SU-DHL-6 (cell line): Measurements from ENCODE around the gene AHSG.

Experiments
- H2AFZ ChIP-seq: fragments of 200-600 bp; sonication (generic); 2 replicates; pipeline ENCODE4 v1.6.1; 2014; ENCODE audit warnings: low read depth, mild to moderate bottlenecking, moderate library complexity, mixed read lengths, antibody characterized with exemption, low read length; ENCODE audit not compliant: severe bottlenecking
- H3F3A ChIP-seq: fragments of 200-600 bp; shearing (Covaris generic); 2 replicates; pipeline ENCODE4 v1.6.0; 2016; ENCODE audit warnings: antibody characterized with exemption, mild to moderate bottlenecking; ENCODE audit not compliant: insufficient read depth
- H3K27ac ChIP-seq: fragments of 200-600 bp; sonication (generic); 2 replicates; pipeline ENCODE4 v1.5.1; 2016; ENCODE audit warnings: low read depth, mild to moderate bottlenecking, low read length, moderate library complexity, mixed read lengths
- H3K27me3 ChIP-seq: fragments of 200-600 bp; sonication (generic), shearing (Covaris generic); 2 replicates; pipeline ENCODE4 v1.6.0; 2014; ENCODE audit warnings: mild to moderate bottlenecking, low read length
- H3K36me3 ChIP-seq: fragments of 200-600 bp; sonication (generic); 2 replicates; pipeline ENCODE4 v1.6.1; 2014; ENCODE audit warnings: mild to moderate bottlenecking, low read length, mixed read lengths
- H3K4me2 ChIP-seq: fragments of 300-600, 200-600 bp; shearing (Covaris generic), sonication (generic); 2 replicates; pipeline ENCODE4 v1.6.0; 2014; ENCODE audit warnings: low read length, low read depth, mild to moderate bottlenecking; ENCODE audit not compliant: poor library complexity, severe bottlenecking
- H3K4me3 ChIP-seq: fragments of 200-600 bp; sonication (generic); 2 replicates; pipeline ENCODE4 v1.5.1; 2014; ENCODE audit warnings: antibody characterized with exemption, low read length, mild to moderate bottlenecking, mixed read lengths; ENCODE audit not compliant: insufficient read depth, poor library complexity, severe bottlenecking
- H3K79me2 ChIP-seq: fragments of 200-600 bp; sonication (generic); 2 replicates; pipeline ENCODE4 v1.6.1; 2014; ENCODE audit warnings: mild to moderate bottlenecking, low read length, moderate library complexity; ENCODE audit not compliant: insufficient read depth
- H3K9ac ChIP-seq: fragments of 200-600 bp; sonication (generic); 2 replicates; pipeline ENCODE4 v1.7.0; 2014; ENCODE audit warnings: mild to moderate bottlenecking, low read length
- H3K9me2 ChIP-seq: fragments of 200-600 bp; sonication (generic); replicated peaks from 2 replicates; pipeline ENCODE4 v1.6.1; 2014; ENCODE audit warnings: low read length; ENCODE audit not compliant: insufficient read depth
- H3K9me3 ChIP-seq: fragments of 200-600 bp; sonication (generic); 2 replicates; pipeline ENCODE4 v1.6.1; 2014; ENCODE audit warnings: low read length, mixed read lengths; ENCODE audit not compliant: insufficient read depth
- H4K20me1 ChIP-seq: fragments of 200-600 bp; sonication (generic); 2 replicates; pipeline ENCODE4 v1.6.1; 2014; ENCODE audit warnings: low read depth, mild to moderate bottlenecking, antibody characterized with exemption, low read length, moderate library complexity, mixed read lengths
- EZH2phosphoT487 ChIP-seq: fragments of 200-600 bp; sonication (generic), shearing (Covaris generic); conservative IDR thresholded peaks from 2 replicates; pipeline ENCODE4 v1.6.1; 2018; ENCODE audit warnings: mild to moderate bottlenecking, antibody characterized with exemption, low read length, moderate library complexity, mixed read lengths
- TF ChIP-seq, protein P1 (sequence below): fragments of 200-600 bp; sonication (generic); IDR thresholded peaks from one replicate; pipeline ENCODE4 v1.5.1; 2017; ENCODE audit warnings: antibody characterized with exemption, mild to moderate bottlenecking, low read length, moderate library complexity; ENCODE audit not compliant: insufficient read depth, poor library complexity, severe bottlenecking

Gene AHSG

GRCh38 chr3:186637686-186638085 is 24.8 kb downstream of the AHSG start:
- H2AFZ ChIP-seq: no peak overlapping the region
- H3K9me3 ChIP-seq: no peaks in the 10 kb centered on the region
- H3K27ac ChIP-seq: no peak overlapping the region
- TF ChIP-seq, protein P1, sequence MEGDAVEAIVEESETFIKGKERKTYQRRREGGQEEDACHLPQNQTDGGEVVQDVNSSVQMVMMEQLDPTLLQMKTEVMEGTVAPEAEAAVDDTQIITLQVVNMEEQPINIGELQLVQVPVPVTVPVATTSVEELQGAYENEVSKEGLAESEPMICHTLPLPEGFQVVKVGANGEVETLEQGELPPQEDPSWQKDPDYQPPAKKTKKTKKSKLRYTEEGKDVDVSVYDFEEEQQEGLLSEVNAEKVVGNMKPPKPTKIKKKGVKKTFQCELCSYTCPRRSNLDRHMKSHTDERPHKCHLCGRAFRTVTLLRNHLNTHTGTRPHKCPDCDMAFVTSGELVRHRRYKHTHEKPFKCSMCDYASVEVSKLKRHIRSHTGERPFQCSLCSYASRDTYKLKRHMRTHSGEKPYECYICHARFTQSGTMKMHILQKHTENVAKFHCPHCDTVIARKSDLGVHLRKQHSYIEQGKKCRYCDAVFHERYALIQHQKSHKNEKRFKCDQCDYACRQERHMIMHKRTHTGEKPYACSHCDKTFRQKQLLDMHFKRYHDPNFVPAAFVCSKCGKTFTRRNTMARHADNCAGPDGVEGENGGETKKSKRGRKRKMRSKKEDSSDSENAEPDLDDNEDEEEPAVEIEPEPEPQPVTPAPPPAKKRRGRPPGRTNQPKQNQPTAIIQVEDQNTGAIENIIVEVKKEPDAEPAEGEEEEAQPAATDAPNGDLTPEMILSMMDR: no peak
- TF ChIP-seq EZH2phosphoT487: no peak
- H3K27me3 ChIP-seq: no peaks in the 10 kb centered on the region
- H3K4me3 ChIP-seq: no peak overlapping the region
- no peak overlapping the region for H3K4me2 ChIP-seq
- no peaks in the 10 kb centered on the region for H4K20me1 ChIP-seq
- no peak overlapping the region for H3K9ac ChIP-seq
- no peaks in the 10 kb centered on the region for H3K36me3 ChIP-seq
- H3F3A ChIP-seq: no peaks in the 10 kb centered on the region
- H3K79me2 ChIP-seq: no peaks in the 10 kb centered on the region
- no peaks in the 10 kb centered on the region for H3K9me2 ChIP-seq

GRCh38 chr3:186638259-186638658 is 25.4 kb downstream of the AHSG start:
- H3K4me3 ChIP-seq: no peak overlapping the region
- no peaks in the 10 kb centered on the region for H3F3A ChIP-seq
- H3K36me3 ChIP-seq: no peaks in the 10 kb centered on the region

GRCh38 chr3:186639778-186640472 is 27.1 kb downstream of the AHSG start, which contains the start of gene FETUB:
FETUB (plus strand) TSS chr3:186640399; CDS start chr3:186640461, 62 bp downstream.
- Histone ChIP-seq H3K79me2 (no peaks in the 10 kb centered on the region), H3K4me3 (no peak within 1 kb of the TSS), H3K9me3 (no peaks in the 10 kb centered on the region), H3K27ac (no peak within 1 kb of the TSS), H4K20me1 (no peaks in the 10 kb centered on the region), H2AFZ (no peak within 1 kb of the TSS), H3K9me2 (no peaks in the 10 kb centered on the region), H3K4me2 (no peak within 1 kb of the TSS), H3K36me3 (no peaks in the 10 kb centered on the region), H3K9ac (no peak within 1 kb of the TSS), H3K27me3 (no peaks in the 10 kb centered on the region), H3F3A (no peaks in the 10 kb centered on the region)
- TF ChIP-seq, protein P1: no peak
- TF ChIP-seq EZH2phosphoT487: no peak

More at GRCh38 chr3:186638259-186638658, 25.4 kb downstream of the AHSG start:
- TF ChIP-seq, protein P1: no peak
- TF ChIP-seq EZH2phosphoT487: no peak
- Histone ChIP-seq H3K9ac (no peak overlapping the region), H3K4me2 (no peak overlapping the region), H3K27me3 (no peaks in the 10 kb centered on the region), H3K79me2 (no peaks in the 10 kb centered on the region), H3K9me3 (no peaks in the 10 kb centered on the region), H3K9me2 (no peaks in the 10 kb centered on the region), H4K20me1 (no peaks in the 10 kb centered on the region), H2AFZ (no peak overlapping the region), H3K27ac (no peak overlapping the region)
